Endothelial cell of umbilical vein (primary cell): ENCODE results near the gene ZBTB7C. TPM values are rescaled to one million over a fixed set of nuclear protein-coding genes. Genes with fewer than 3 reads are reported as not detected.

Experiments used
- BruUV-seq: library from RNA; stranded (reverse); fragments of 400-500 nt; replicated peaks from 2 replicates; lab custom pipeline; 2021; lab: Mats Ljungman, UMichigan
- CTCF ChIA-PET: fragments of 300-600, 350-600 bp; sonication (Branson Sonifier 250); formaldehyde crosslinking; loops from one replicate; lab custom pipeline; 2021; ENCODE audit warnings: antibody characterized with exemption, inconsistent platforms; lab: Charles Lee
- POLR2A ChIA-PET: fragments of 300-600, 350-600 bp; sonication (Branson Sonifier 250); formaldehyde crosslinking; loops from one replicate; lab custom pipeline; 2021; ENCODE audit warnings: antibody characterized with exemption, inconsistent platforms; lab: Charles Lee
- DNase-seq: peaks from one replicate; pipeline ENCODE4 v3.0.0-alpha.2; 2011; ENCODE audit warnings: low read depth, low spot score
- FAIRE-seq: peaks from 2 replicates; lab custom pipeline; 2011; peaks lifted over from hg19 to GRCh38; lab: Jason Lieb, UNC
- H2AFZ ChIP-seq: 2 replicates; pipeline ENCODE4 v1.6.0; 2012; ENCODE audit warnings: low read depth, low read length, control low read depth, inconsistent platforms
- H3K27ac ChIP-seq: 2 replicates; pipeline ENCODE4 v1.5.1; 2011; ENCODE audit warnings: low read depth, mild to moderate bottlenecking, control low read depth, low read length, moderate library complexity; ENCODE audit not compliant: insufficient read depth
- H3K27me3 ChIP-seq, 2 experiments: 2 replicates each; pipeline versions ENCODE4 v1.6.0 to v1.6.1; 2011; ENCODE audit warnings: low read length in 2 of 2, mixed read lengths in 1 of 2; ENCODE audit not compliant: control insufficient read depth in 2 of 2, insufficient read depth in 2 of 2
- H3K36me3 ChIP-seq, 2 experiments: 2 replicates in 1 of 2; 3 replicates in 1 of 2; pipeline ENCODE4 v1.5.1; 2011; ENCODE audit warnings: low read length in 2 of 2, mild to moderate bottlenecking in 1 of 2, moderate library complexity in 1 of 2; ENCODE audit not compliant: control insufficient read depth in 2 of 2, insufficient read depth in 2 of 2; ENCODE audit errors: extremely low read depth in 1 of 2
- H3K4me1 ChIP-seq: 3 replicates; pipeline ENCODE4 v1.5.1; 2011; ENCODE audit warnings: mild to moderate bottlenecking, low read length; ENCODE audit not compliant: control insufficient read depth, insufficient read depth; ENCODE audit errors: extremely low read depth
- H3K4me2 ChIP-seq: 2 replicates; pipeline ENCODE4 v1.6.1; 2011; ENCODE audit warnings: low read length, control low read depth, mixed read lengths; ENCODE audit not compliant: insufficient read depth
- H3K4me3 ChIP-seq, 3 experiments: fragments of 200-600 bp in 1 of 3; sonication (generic), shearing (Covaris generic) in 1 of 3; replicated peaks in 1 of 3; 2 replicates each; pipeline ENCODE4 v1.5.1; 2011 to 2016; ENCODE audit warnings: control low read depth in 3 of 3, low read length in 3 of 3, mild to moderate bottlenecking in 2 of 3, inconsistent platforms in 1 of 3, low read depth in 1 of 3, moderate library complexity in 1 of 3; ENCODE audit not compliant: insufficient read depth in 1 of 3
- H3K79me2 ChIP-seq: 2 replicates; pipeline ENCODE4 v1.6.0; 2012; ENCODE audit warnings: low read length, inconsistent platforms; ENCODE audit not compliant: control insufficient read depth, insufficient read depth
- H3K9ac ChIP-seq: replicated peaks from 2 replicates; pipeline ENCODE3; 2011; ENCODE audit warnings: low read length, control low read depth; ENCODE audit not compliant: insufficient read depth; ENCODE audit errors: extremely low read depth
- H3K9me1 ChIP-seq: replicated peaks from 3 replicates; pipeline ENCODE4 v1.6.0; 2011; ENCODE audit warnings: mild to moderate bottlenecking, low read length; ENCODE audit not compliant: control insufficient read depth, insufficient read depth; ENCODE audit errors: extremely low read depth
- H3K9me3 ChIP-seq: replicated peaks from 2 replicates; pipeline ENCODE4 v1.5.1; 2012; ENCODE audit warnings: low read length, inconsistent platforms; ENCODE audit not compliant: control insufficient read depth, insufficient read depth
- H4K20me1 ChIP-seq: replicated peaks from 2 replicates; pipeline ENCODE3; 2011; ENCODE audit warnings: mild to moderate bottlenecking, low read length; ENCODE audit not compliant: control insufficient read depth, insufficient read depth; ENCODE audit errors: extremely low read depth
- EZH2 ChIP-seq: IDR thresholded peaks from 2 replicates; pipeline ENCODE4 v1.6.1; 2012; ENCODE audit warnings: borderline replicate concordance, low read depth, mild to moderate bottlenecking, moderate library complexity, low read length, inconsistent platforms; ENCODE audit not compliant: severe bottlenecking
- FOS ChIP-seq: IDR thresholded peaks from 2 replicates; pipeline ENCODE4 v1.6.1; 2011; ENCODE audit warnings: mild to moderate bottlenecking, low read length, moderate library complexity, borderline replicate concordance; ENCODE audit not compliant: insufficient read depth
- GATA2 ChIP-seq: IDR thresholded peaks from 2 replicates; pipeline ENCODE4 v1.7.0; 2011; ENCODE audit warnings: low read depth, mild to moderate bottlenecking, moderate library complexity, mixed read lengths, low read length; ENCODE audit not compliant: insufficient read length, insufficient read depth
- JUN ChIP-seq: IDR thresholded peaks from 2 replicates; pipeline ENCODE4 v1.6.1; 2011; ENCODE audit warnings: borderline replicate concordance, low read depth; ENCODE audit not compliant: insufficient read length, insufficient read depth
- MYC ChIP-seq: IDR thresholded peaks from one replicate; pipeline ENCODE4 v1.6.1; 2011; ENCODE audit warnings: mild to moderate bottlenecking, low read depth, low read length
- POLR2A ChIP-seq: IDR thresholded peaks from 2 replicates; pipeline ENCODE4 v1.6.1; 2012; ENCODE audit warnings: low read depth, mild to moderate bottlenecking, control low read depth, low read length
- POLR2AphosphoS5 ChIP-seq: IDR thresholded peaks from 2 replicates; pipeline ENCODE4 v1.6.1; 2012; ENCODE audit warnings: low read depth, mild to moderate bottlenecking, control low read depth, low read length, moderate library complexity; ENCODE audit not compliant: insufficient read depth
- dilution Hi-C: fragments of 300-500 bp; cut with MboI; formaldehyde crosslinking; loops from one replicate; pipeline ENCODE4 v1.15.0; 2019; ENCODE audit warnings: low sequenced_read_pairs; ENCODE audit not compliant: extremely low pct_ligation_motif_present
- intact Hi-C: fragments of 100-400 bp; cut with micrococcal nuclease; formaldehyde crosslinking; loops from one replicate; pipeline ENCODE4 v1.10.0; 2022
- polyA plus RNA-seq, 4 experiments: library from polyadenylated mRNA; depleted of rRNA in 3 of 4; stranded (reverse) in 3 of 4; unstranded in 1 of 4; fragments of >200 nt; gene quantifications; 2 replicates each; pipeline versions ENCODE4 v1.2.1 to v1.2.3, GENCODE V29; 2011 to 2012; ENCODE audit warnings: missing spikeins in 1 of 4
- total RNA-seq: library from RNA; stranded (reverse); gene quantifications from 2 replicates; pipeline ENCODE4 v1.2.3, GENCODE V29; 2021
- TF ChIP-seq, protein P1 (sequence below), 2 donors: IDR thresholded peaks; 1 replicate in 1 of 2; 2 replicates in 1 of 2; pipeline ENCODE4 v1.5.1; 2011; ENCODE audit warnings: low read length in 2 of 2, mild to moderate bottlenecking in 2 of 2, moderate library complexity in 2 of 2, control low read depth in 1 of 2, inconsistent platforms in 1 of 2, low read depth in 1 of 2; ENCODE audit not compliant: insufficient read depth in 1 of 2; ENCODE audit errors: extremely low read depth in 1 of 2
- TF ChIP-seq, protein P2 (sequence below): IDR thresholded peaks from 2 replicates; pipeline ENCODE4 v1.6.1; 2011; ENCODE audit not compliant: insufficient read depth, insufficient read length

Gene ZBTB7C
- total and polyA plus RNA-seq, 2 donors (not counting 3 experiments of a cell fraction or from before 2014, with no cell fraction given), result not detected

DNA sequence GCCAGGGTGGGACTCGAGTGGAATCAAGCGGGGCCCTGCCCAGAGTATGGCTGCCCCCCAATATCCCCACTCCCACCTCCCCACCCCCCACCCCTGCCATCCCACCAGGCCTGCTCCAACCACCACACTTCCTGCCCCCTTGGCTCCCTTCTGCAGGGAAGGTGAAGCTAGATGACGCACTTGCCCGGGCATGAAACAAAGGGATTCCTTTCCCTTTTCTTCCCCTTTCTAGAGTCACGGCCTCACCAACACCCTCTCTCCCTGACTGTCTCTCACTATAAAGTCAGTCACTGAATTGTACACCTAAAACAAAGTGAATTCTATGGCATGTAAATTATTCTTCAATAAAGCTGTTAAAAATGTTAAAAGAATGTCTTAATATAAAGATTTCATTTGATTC lies 16.0 kb downstream of the ZBTB7C start:
- POLR2A ChIA-PET, result no interaction called here
- CTCF ChIA-PET, result no interaction called here
- Histone ChIP-seq H3K4me1 (no peaks in the 10 kb centered on the region), H3K27ac (no peak overlapping the region), H3K9me1 (no peaks in the 10 kb centered on the region), H4K20me1 (no peaks in the 10 kb centered on the region), H3K9me3 (no peaks in the 10 kb centered on the region), H2AFZ (no peak overlapping the region), H3K79me2 (no peaks in the 10 kb centered on the region), H3K36me3 (no peaks in the 10 kb centered on the region), H3K4me2 (no peak overlapping the region), H3K4me3 (no peak overlapping the region), H3K27me3 (peaks cover 19% of the 10 kb centered on the region in 2 experiments), H3K9ac (no peak overlapping the region)
- DNase-seq, result no peak
- intact Hi-C loops, result no loop called here
- no TSS peak for BruUV-seq
- FAIRE-seq, result no peak
- TF ChIP-seq FOS, result no peak
- no peak for TF ChIP-seq GATA2
- TF ChIP-seq JUN, result no peak
- no peak for TF ChIP-seq POLR2A
- no peak for TF ChIP-seq EZH2
- TF ChIP-seq POLR2AphosphoS5, result no peak
- TF ChIP-seq, protein P1, sequence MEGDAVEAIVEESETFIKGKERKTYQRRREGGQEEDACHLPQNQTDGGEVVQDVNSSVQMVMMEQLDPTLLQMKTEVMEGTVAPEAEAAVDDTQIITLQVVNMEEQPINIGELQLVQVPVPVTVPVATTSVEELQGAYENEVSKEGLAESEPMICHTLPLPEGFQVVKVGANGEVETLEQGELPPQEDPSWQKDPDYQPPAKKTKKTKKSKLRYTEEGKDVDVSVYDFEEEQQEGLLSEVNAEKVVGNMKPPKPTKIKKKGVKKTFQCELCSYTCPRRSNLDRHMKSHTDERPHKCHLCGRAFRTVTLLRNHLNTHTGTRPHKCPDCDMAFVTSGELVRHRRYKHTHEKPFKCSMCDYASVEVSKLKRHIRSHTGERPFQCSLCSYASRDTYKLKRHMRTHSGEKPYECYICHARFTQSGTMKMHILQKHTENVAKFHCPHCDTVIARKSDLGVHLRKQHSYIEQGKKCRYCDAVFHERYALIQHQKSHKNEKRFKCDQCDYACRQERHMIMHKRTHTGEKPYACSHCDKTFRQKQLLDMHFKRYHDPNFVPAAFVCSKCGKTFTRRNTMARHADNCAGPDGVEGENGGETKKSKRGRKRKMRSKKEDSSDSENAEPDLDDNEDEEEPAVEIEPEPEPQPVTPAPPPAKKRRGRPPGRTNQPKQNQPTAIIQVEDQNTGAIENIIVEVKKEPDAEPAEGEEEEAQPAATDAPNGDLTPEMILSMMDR (IDR thresholded peaks at IDR 0.05; ENCODE audit: extremely low read depth in 1 of 2, insufficient read depth in 1 of 2, low read depth in 1 of 2, low read length in 2 of 2), result no peak
- TF ChIP-seq, protein P2, sequence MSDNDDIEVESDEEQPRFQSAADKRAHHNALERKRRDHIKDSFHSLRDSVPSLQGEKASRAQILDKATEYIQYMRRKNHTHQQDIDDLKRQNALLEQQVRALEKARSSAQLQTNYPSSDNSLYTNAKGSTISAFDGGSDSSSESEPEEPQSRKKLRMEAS, result no peak
- no peak for TF ChIP-seq MYC
- dilution Hi-C loops, result no loop called here
